ENCODE results near the gene IGLL5. TPM values are rescaled to one million over a fixed set of nuclear protein-coding genes. Genes with fewer than 3 reads are reported as not detected.

IGLL5 gene
- total and polyA plus RNA-seq, 9 of the 15 experiments (the other 6 are each of a cell fraction or from before 2014, with no cell fraction given) = not detected

DNA sequence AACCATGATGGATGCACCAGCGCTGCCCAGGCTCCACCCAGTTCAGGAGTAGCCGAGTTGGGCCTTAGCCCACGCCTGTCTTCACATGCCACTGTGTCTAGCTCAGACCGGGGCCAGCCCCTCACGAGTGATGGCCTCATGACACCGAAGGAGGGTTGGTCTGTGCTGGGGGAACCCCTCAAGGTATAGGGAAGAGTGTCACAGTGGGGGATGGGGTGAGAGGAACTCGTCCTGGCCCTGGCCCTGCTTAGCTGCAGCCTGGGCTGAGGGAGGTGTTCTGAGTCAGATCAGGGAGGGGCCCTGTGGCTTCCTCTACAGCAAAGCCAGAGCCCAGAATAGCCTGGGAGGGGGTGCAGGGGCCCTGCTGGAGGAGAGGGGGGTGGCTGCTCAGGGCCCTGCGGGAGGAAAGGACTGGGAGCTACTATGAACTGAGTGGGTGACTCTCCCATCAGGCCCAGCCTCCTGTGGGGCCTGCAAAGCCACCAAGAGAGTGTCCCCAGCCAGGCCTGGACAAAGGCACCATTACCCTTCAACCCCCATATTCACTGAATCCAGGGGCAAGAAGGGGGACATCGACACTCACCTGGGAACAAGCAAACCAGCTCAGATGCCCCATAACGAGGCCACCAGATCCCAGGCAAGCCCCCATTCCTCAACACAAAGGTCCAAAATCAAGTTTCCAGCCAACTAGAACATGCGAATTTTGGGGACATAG lies 41.2 kb downstream of the IGLL5 start:
- Histone ChIP-seq H3K27me3 (ENCODE audit: control insufficient read depth in 2 of 2, insufficient read depth in 2 of 2, low read length in 2 of 2) (peaks cover 8 to 48% of the 10 kb centered on the region in 2 experiments; a peak in 3 of 5 replicates), H3K36me3 (ENCODE audit: control insufficient read depth, insufficient read depth, low read length) (no peaks in the 10 kb centered on the region), H2AFZ (ENCODE audit: low read depth, low read length) (peak overlapping the region; percentile 23; the same call in 1 of the 2 replicates), H3K9me3 (replicated peaks; ENCODE audit: control insufficient read depth, insufficient read depth, low read depth, low read length) (no peaks in the 10 kb centered on the region), H3K4me3 (no peak overlapping the region), H3K9me1 (ENCODE audit: control insufficient read depth, insufficient read depth, low read length) (peaks cover 28% of the 10 kb centered on the region), H3K27ac (ENCODE audit: extremely low read depth, low read depth, low read length) (no peak overlapping the region; the same call in 2 of the 3 replicates), H3K9ac (ENCODE audit: insufficient read depth in 1 of 2, low read depth in 2 of 2, low read length in 2 of 2) (peak overlapping the region in 1 of 2 experiments; percentile 29; a peak in 3 of 4 replicates), H3K79me2 (ENCODE audit: control insufficient read depth, insufficient read depth, low read length) (no peaks in the 10 kb centered on the region), H4K20me1 (replicated peaks; ENCODE audit: control insufficient read depth, insufficient read depth, low read length) (peaks cover 90% of the 10 kb centered on the region), H3K4me2 (ENCODE audit: insufficient read depth, low read length) (0 out of 2 replicates have a peak overlapping the region, but pooled peaks have one; percentile 11), H3K4me1 (replicated peaks in 1 of 2; ENCODE audit: control insufficient read depth in 2 of 2, insufficient read depth in 2 of 2, low read length in 2 of 2) (peaks cover 16 to 18% of the 10 kb centered on the region in 2 experiments)
- CTCF ChIA-PET (ENCODE audit: low intra/inter-chr PET ratio) = interaction anchor here (1.0 kb wide), 1 partner anchor 218 kb away, joined by 3 read pairs; no protein-coding TSS in a partner anchor
- intact Hi-C loops (cut with micrococcal nuclease) (no loop called here), in situ Hi-C loops (cut with MboI) (loop anchor here (25.0 kb wide), 1 partner anchor 1333 kb away; the partner anchor contains the start of gene SPECC1L)
- 3% methylated on average over 11 of the region's 11 CpGs for WGBS (ENCODE audit: insufficient coverage, low coverage, missing lambda C conversion rate)
- DNase-seq (ENCODE audit: extremely low read depth in 1 of 4, low spot score in 3 of 4) (peak in 3 of 4 experiments; percentile 58 to 89 (median 67)), ATAC-seq (peak; percentile 61), FAIRE-seq (peak; percentile 23)
- POLR2A ChIA-PET = interaction anchor here (0.6 to 6.9 kb wide), 11 partner anchors 8 to 535 kb away, joined by 3 to 74 read pairs (median 4); no protein-coding TSS in a partner anchor
- BruUV-seq (replicated peaks) = no TSS peak
- peak; percentile 74; the same call in 1 of the 2 replicates for TF ChIP-seq GATAD2A (IDR thresholded peaks at IDR 0.05)
- TF ChIP-seq, protein P1, sequence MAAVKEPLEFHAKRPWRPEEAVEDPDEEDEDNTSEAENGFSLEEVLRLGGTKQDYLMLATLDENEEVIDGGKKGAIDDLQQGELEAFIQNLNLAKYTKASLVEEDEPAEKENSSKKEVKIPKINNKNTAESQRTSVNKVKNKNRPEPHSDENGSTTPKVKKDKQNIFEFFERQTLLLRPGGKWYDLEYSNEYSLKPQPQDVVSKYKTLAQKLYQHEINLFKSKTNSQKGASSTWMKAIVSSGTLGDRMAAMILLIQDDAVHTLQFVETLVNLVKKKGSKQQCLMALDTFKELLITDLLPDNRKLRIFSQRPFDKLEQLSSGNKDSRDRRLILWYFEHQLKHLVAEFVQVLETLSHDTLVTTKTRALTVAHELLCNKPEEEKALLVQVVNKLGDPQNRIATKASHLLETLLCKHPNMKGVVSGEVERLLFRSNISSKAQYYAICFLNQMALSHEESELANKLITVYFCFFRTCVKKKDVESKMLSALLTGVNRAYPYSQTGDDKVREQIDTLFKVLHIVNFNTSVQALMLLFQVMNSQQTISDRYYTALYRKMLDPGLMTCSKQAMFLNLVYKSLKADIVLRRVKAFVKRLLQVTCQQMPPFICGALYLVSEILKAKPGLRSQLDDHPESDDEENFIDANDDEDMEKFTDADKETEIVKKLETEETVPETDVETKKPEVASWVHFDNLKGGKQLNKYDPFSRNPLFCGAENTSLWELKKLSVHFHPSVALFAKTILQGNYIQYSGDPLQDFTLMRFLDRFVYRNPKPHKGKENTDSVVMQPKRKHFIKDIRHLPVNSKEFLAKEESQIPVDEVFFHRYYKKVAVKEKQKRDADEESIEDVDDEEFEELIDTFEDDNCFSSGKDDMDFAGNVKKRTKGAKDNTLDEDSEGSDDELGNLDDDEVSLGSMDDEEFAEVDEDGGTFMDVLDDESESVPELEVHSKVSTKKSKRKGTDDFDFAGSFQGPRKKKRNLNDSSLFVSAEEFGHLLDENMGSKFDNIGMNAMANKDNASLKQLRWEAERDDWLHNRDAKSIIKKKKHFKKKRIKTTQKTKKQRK (IDR thresholded peaks at IDR 0.05; ENCODE audit: borderline replicate concordance, low read depth, low read length) = peak; percentile 36; the same call in 1 of the 2 replicates
- TF ChIP-seq TAL1 (IDR thresholded peaks at IDR 0.05) = no peak
- TF ChIP-seq MEF2A (IDR thresholded peaks at IDR 0.05; ENCODE audit: control insufficient read depth, low read depth, low read length) = peak; percentile 92
- peak; percentile 79 for TF ChIP-seq ZKSCAN1 (IDR thresholded peaks at IDR 0.05; ENCODE audit: low read depth, low read length)
- peak; percentile 74; the same call in 1 of the 2 replicates for TF ChIP-seq BHLHE40 (IDR thresholded peaks at IDR 0.05; ENCODE audit: low read length)
- TF ChIP-seq, protein P2, sequence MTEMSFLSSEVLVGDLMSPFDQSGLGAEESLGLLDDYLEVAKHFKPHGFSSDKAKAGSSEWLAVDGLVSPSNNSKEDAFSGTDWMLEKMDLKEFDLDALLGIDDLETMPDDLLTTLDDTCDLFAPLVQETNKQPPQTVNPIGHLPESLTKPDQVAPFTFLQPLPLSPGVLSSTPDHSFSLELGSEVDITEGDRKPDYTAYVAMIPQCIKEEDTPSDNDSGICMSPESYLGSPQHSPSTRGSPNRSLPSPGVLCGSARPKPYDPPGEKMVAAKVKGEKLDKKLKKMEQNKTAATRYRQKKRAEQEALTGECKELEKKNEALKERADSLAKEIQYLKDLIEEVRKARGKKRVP (CRISPR knock-in tag; IDR thresholded peaks at IDR 0.05) = no peak
- TF ChIP-seq TCF7L2 (IDR thresholded peaks at IDR 0.05; ENCODE audit: low read depth, low read length) = peak; percentile 36; the same call in 1 of the 2 replicates
- TF ChIP-seq ZNF830 (CRISPR knock-in tag; IDR thresholded peaks at IDR 0.05) = no peak
- TF ChIP-seq ZNF384 (IDR thresholded peaks at IDR 0.05; ENCODE audit: low read depth, low read length) = peak; percentile 21; the same call in 1 of the 2 replicates
- no peak for TF ChIP-seq ZNF165 (CRISPR knock-in tag; IDR thresholded peaks at IDR 0.05; ENCODE audit: borderline replicate concordance)
- no peak for TF ChIP-seq FOXJ3 (CRISPR knock-in tag; IDR thresholded peaks at IDR 0.05)
- TF ChIP-seq, protein P3, sequence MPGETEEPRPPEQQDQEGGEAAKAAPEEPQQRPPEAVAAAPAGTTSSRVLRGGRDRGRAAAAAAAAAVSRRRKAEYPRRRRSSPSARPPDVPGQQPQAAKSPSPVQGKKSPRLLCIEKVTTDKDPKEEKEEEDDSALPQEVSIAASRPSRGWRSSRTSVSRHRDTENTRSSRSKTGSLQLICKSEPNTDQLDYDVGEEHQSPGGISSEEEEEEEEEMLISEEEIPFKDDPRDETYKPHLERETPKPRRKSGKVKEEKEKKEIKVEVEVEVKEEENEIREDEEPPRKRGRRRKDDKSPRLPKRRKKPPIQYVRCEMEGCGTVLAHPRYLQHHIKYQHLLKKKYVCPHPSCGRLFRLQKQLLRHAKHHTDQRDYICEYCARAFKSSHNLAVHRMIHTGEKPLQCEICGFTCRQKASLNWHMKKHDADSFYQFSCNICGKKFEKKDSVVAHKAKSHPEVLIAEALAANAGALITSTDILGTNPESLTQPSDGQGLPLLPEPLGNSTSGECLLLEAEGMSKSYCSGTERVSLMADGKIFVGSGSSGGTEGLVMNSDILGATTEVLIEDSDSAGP (CRISPR knock-in tag; IDR thresholded peaks at IDR 0.05) = no peak

Data from K562 (cell line).